Prostate gland (tissue), 2 donors: Measurements from ENCODE around the gene RINL.

Experiments
- CTCF ChIP-seq, 4 experiments: fragments of 200-600 bp in 2 of 4; fragments of 450-650 bp in 2 of 4; sonication (generic) in 2 of 4; IDR thresholded peaks; 1 replicate in 3 of 4; 2 replicates in 1 of 4; pipeline ENCODE4 v1.5.1; 2016 to 2019; ENCODE audit warnings: antibody characterized with exemption in 4 of 4, mild to moderate bottlenecking in 2 of 4, moderate library complexity in 2 of 4
- POLR2A ChIP-seq: fragments of 450-650 bp; IDR thresholded peaks from one replicate; pipeline ENCODE4 v1.6.1; 2016; ENCODE audit warnings: antibody characterized with exemption, mild to moderate bottlenecking
- POLR2AphosphoS5 ChIP-seq: sonication (generic); formaldehyde crosslinking; IDR thresholded peaks from one replicate; pipeline ENCODE4 v1.6.1; 2017; ENCODE audit warnings: antibody characterized with exemption

DNA sequence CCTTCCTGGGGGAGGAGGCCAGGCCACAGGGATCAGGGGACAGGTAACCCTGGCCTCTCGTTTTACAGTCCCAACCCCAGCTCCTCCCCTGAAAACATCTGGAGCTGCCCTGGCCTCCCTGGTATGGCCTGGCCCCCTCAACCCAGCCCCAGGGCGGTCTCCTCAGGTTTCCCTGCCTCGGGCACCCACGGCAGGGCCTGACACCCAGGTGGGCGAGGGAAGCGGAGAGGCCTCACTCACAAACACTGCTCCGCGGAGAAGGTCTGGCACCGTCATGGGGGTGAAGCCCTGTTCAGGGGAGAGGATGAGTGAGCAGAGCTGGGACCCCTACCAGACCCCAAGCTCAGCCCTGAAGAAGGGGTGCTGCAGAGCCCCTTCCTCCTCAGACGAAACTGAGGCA lies 40.5 kb upstream of the RINL start:
- no peak for TF ChIP-seq CTCF (IDR thresholded peaks at IDR 0.05)
- no peak for TF ChIP-seq POLR2A
- TF ChIP-seq POLR2AphosphoS5 = no peak
